CD8-positive, alpha-beta memory T cell (primary cell): ENCODE results near the gene VSTM2B. TPM values are rescaled to one million over a fixed set of nuclear protein-coding genes. Genes with fewer than 3 reads are reported as not detected.

Experiments
- CTCF ChIA-PET: fragments of 350-600 bp; sonication (Branson Sonifier 250); formaldehyde crosslinking; loops from one replicate; lab custom pipeline; 2021; ENCODE audit warnings: antibody characterized with exemption; lab: Charles Lee
- POLR2A ChIA-PET: fragments of 350-600 bp; sonication (Branson Sonifier 250); formaldehyde crosslinking; loops from one replicate; lab custom pipeline; 2021; ENCODE audit warnings: antibody characterized with exemption; lab: Charles Lee
- DNase-seq, 5 donors: peaks; one replicate each; pipeline versions ENCODE4 v3.0.0 to v3.0.0-alpha.2; 2020 to 2022; ENCODE audit warnings: mixed read lengths in 1 of 5
- H3K27ac ChIP-seq: one replicate; pipeline ENCODE4 v1.7.0; 2013; ENCODE audit warnings: low read depth, mild to moderate bottlenecking, low read length, moderate library complexity
- H3K27me3 ChIP-seq: 2 replicates; pipeline ENCODE4 v1.7.0; 2013; ENCODE audit warnings: low read length, mild to moderate bottlenecking; ENCODE audit not compliant: insufficient read depth, poor library complexity, severe bottlenecking
- H3K36me3 ChIP-seq: 2 replicates; pipeline ENCODE4 v1.7.0; 2013; ENCODE audit warnings: mild to moderate bottlenecking, low read length, moderate library complexity; ENCODE audit not compliant: insufficient read depth
- H3K4me1 ChIP-seq: 2 replicates; pipeline ENCODE4 v1.7.0; 2013; ENCODE audit warnings: mild to moderate bottlenecking, low read length, moderate library complexity; ENCODE audit not compliant: insufficient read depth
- H3K4me3 ChIP-seq: 2 replicates; pipeline ENCODE4 v1.7.0; 2013; ENCODE audit warnings: mild to moderate bottlenecking, low read length
- H3K9me3 ChIP-seq: 2 replicates; pipeline ENCODE4 v1.7.0; 2013; ENCODE audit warnings: mild to moderate bottlenecking, low read length
- H3K27ac Mint-ChIP-seq, 8 donors: one replicate each; pipeline ENCODE4 v1.8.0; 2020 to 2021; ENCODE audit warnings: mixed read lengths in 8 of 8, mild to moderate bottlenecking in 6 of 8, inconsistent platforms in 3 of 8, moderate library complexity in 3 of 8
- H3K27me3 Mint-ChIP-seq, 2 donors: one replicate each; pipeline ENCODE4 v1.8.0; 2020 to 2021; ENCODE audit warnings: mixed read lengths in 2 of 2, mild to moderate bottlenecking in 1 of 2, moderate library complexity in 1 of 2
- H3K36me3 Mint-ChIP-seq, 3 donors: one replicate each; pipeline ENCODE4 v1.8.0; 2020 to 2021; ENCODE audit warnings: mixed read lengths in 3 of 3, inconsistent platforms in 1 of 3, mild to moderate bottlenecking in 1 of 3
- H3K4me1 Mint-ChIP-seq, 3 donors: one replicate each; pipeline ENCODE4 v1.8.0; 2020 to 2021; ENCODE audit warnings: mixed read lengths in 3 of 3, inconsistent platforms in 1 of 3, mild to moderate bottlenecking in 1 of 3
- H3K4me3 Mint-ChIP-seq, 7 donors: one replicate each; pipeline ENCODE4 v1.8.0; 2020 to 2021; ENCODE audit warnings: mixed read lengths in 7 of 7, mild to moderate bottlenecking in 6 of 7, moderate library complexity in 4 of 7, inconsistent platforms in 2 of 7
- H3K9me3 Mint-ChIP-seq, 5 donors: one replicate each; pipeline ENCODE4 v1.8.0; 2020 to 2022; ENCODE audit warnings: mixed read lengths in 5 of 5, mild to moderate bottlenecking in 3 of 5, moderate library complexity in 2 of 5, inconsistent platforms in 1 of 5
- polyA plus RNA-seq: library from polyadenylated mRNA; unstranded; fragments of 300-500 nt; fragmentation: Illumina TruSeq; gene quantifications from one replicate; pipeline ENCODE4 v1.2.3, GENCODE V29; 2021
- total RNA-seq, 2 experiments: library from RNA; stranded (reverse); gene quantifications; one replicate each; pipeline ENCODE4 v1.2.3, GENCODE V29; 2021

VSTM2B gene
- total and polyA plus RNA-seq, 3 experiments from 2014 or later: not detected

DNA sequence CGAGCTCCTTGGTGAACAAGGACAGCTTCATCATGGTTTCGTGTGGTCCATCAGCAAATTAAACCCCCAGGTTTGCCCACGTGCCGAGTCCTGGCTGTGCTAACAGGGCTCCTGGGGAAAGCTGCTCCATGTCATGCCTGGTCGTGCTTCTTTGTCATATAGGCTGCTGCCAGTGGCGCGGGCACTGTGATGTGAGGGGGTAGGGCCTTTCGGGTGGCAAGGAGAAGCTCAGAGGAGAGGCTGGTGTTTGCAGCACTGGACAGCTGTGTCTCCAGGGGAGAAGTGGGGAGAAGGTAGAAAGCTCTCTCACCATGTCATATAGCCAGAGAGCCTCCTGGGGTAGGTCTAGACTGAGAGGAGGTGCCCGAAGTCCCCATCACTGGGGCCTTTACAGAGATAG is 13.3 kb downstream of the VSTM2B start:
- no peaks in the 10 kb centered on the region for H3K36me3 ChIP-seq
- peaks cover 3% of the 10 kb centered on the region for H3K27me3 ChIP-seq
- Mint-ChIP-seq H3K4me1 (no peaks in the 10 kb centered on the region), H3K27me3 (peaks cover 12 to 17% of the 10 kb centered on the region in 2 donors), H3K36me3 (no peaks in the 10 kb centered on the region), H3K27ac (no peak overlapping the region), H3K9me3 (peaks cover 0 to 2% (median 0%) of the 10 kb centered on the region in 5 donors), H3K4me3 (no peak overlapping the region)
- DNase-seq: no peak
- no peaks in the 10 kb centered on the region for H3K4me1 ChIP-seq
- no peaks in the 10 kb centered on the region for H3K9me3 ChIP-seq
- POLR2A ChIA-PET: no interaction called here
- H3K27ac ChIP-seq: no peak overlapping the region
- CTCF ChIA-PET: no interaction called here
- no peak overlapping the region for H3K4me3 ChIP-seq

DNA sequence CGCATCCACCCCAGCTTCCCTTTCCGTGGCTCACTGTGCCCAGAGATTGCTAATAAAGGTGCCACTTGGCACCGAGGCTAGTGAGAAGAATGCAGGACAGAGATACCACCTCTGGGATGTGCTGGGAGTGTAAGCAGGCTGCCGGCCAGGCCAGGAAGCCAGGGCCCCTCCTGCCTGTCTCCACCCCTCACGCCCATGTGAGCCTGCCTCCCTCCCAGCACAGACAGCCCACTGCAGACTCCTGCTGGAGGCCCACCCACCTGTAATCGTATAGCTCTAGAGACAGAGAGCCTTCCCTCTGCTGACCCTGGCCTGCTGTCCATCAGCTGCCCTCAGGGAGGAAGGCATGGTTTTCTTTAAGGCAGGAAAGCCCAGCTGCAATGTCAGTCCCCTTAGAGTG is 13.9 kb downstream of the VSTM2B start:
- H3K4me1 ChIP-seq: no peaks in the 10 kb centered on the region
- DNase-seq: no peak
- no peak overlapping the region for H3K4me3 ChIP-seq
- Mint-ChIP-seq H3K27ac (no peak overlapping the region), H3K4me3 (no peak overlapping the region), H3K27me3 (peaks cover 10 to 18% of the 10 kb centered on the region in 2 donors), H3K4me1 (no peaks in the 10 kb centered on the region), H3K9me3 (peaks cover 0 to 4% (median 0%) of the 10 kb centered on the region in 5 donors), H3K36me3 (peaks cover 0 to 2% (median 0%) of the 10 kb centered on the region in 3 donors)
- H3K27ac ChIP-seq: no peak overlapping the region
- H3K27me3 ChIP-seq: peaks cover 3% of the 10 kb centered on the region
- POLR2A ChIA-PET: no interaction called here
- H3K36me3 ChIP-seq: no peaks in the 10 kb centered on the region
- CTCF ChIA-PET: no interaction called here
- H3K9me3 ChIP-seq: no peaks in the 10 kb centered on the region

DNA sequence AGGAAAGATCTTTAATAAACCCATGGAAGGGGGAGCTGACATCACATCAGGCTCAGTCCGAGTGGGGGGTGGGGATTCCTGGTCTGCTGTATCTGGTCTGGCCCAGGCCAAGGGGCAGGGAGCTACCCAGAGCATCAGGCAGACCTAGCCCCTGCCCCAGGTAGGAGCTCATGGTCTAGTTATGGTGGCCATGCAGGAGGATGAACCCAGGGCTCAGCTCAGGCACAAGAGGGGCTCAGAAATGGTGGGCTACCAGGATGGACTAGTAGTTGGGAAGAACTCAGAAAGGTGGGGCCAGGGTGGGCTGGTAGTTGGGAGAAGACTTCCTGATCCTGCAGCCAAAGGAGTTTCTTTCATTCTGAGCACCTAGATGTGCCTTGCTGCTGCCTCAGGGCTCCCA is 14.3 kb downstream of the VSTM2B start:
- H3K9me3 Mint-ChIP-seq: peaks cover 0 to 5% (median 0%) of the 10 kb centered on the region in 5 donors
- no peak overlapping the region for H3K4me3 ChIP-seq
- H3K4me1 Mint-ChIP-seq: no peaks in the 10 kb centered on the region
- H3K36me3 ChIP-seq: no peaks in the 10 kb centered on the region
- ChIA-PET POLR2A (no interaction called here), CTCF (no interaction called here)
- H3K27me3 ChIP-seq: peaks cover 3% of the 10 kb centered on the region
- H3K27me3 Mint-ChIP-seq: peaks cover 7 to 18% of the 10 kb centered on the region in 2 donors
- peaks cover 0 to 5% (median 0%) of the 10 kb centered on the region in 3 donors for H3K36me3 Mint-ChIP-seq
- no peak for DNase-seq
- no peaks in the 10 kb centered on the region for H3K4me1 ChIP-seq
- no peak overlapping the region for H3K27ac Mint-ChIP-seq
- H3K4me3 Mint-ChIP-seq: no peak overlapping the region
- H3K27ac ChIP-seq: no peak overlapping the region
- no peaks in the 10 kb centered on the region for H3K9me3 ChIP-seq

DNA sequence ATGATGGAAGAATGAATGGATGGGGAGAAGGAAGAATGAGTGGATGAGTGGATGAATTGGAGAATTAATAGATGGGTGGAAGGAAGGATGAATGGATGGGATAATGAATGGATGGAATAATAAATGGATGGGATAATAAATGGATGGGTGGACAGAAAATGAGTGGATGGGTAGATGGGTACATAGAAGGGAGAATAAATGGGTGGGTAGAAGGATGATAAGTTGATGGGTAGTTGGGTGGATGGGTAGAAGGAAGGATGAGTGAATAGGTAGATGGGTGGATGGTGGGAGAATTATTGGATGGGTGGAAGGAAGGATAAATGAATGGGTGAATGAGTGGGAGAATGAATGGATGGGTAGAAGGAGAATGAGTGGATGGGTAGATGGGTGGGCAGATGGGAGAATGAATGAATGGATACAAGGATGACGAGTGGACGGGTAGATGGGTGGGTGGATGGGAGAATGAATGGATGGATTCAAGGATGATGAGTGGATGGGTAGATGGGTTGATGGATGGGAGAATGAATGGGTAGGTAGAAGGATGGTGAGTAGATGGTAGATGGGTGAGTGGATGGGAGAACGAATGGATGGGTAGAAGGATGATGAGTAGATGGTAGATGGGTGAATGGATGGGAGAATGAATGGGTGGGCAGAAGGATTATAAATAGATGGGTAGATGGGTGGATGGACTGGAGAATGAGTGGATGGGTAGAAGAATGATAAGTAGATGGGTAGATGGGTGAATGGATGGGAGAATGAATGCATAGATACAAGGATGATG is 15.9 kb downstream of the VSTM2B start:
- H3K27ac ChIP-seq: no peak overlapping the region
- CTCF ChIA-PET: no interaction called here
- H3K4me1 ChIP-seq: no peaks in the 10 kb centered on the region
- peaks cover 3% of the 10 kb centered on the region for H3K27me3 ChIP-seq
- H3K4me3 ChIP-seq: no peak overlapping the region
- H3K27ac Mint-ChIP-seq: no peak overlapping the region
- no peak for DNase-seq
- H3K4me3 Mint-ChIP-seq: no peak overlapping the region
- POLR2A ChIA-PET: no interaction called here
- H3K9me3 Mint-ChIP-seq: peaks cover 0 to 5% (median 2%) of the 10 kb centered on the region in 5 donors
- H3K9me3 ChIP-seq: no peaks in the 10 kb centered on the region
- H3K36me3 Mint-ChIP-seq: peaks cover 0 to 5% (median 0%) of the 10 kb centered on the region in 3 donors
- H3K4me1 Mint-ChIP-seq: no peaks in the 10 kb centered on the region
- no peaks in the 10 kb centered on the region for H3K36me3 ChIP-seq
- peaks cover 11 to 23% of the 10 kb centered on the region in 2 donors for H3K27me3 Mint-ChIP-seq

DNA sequence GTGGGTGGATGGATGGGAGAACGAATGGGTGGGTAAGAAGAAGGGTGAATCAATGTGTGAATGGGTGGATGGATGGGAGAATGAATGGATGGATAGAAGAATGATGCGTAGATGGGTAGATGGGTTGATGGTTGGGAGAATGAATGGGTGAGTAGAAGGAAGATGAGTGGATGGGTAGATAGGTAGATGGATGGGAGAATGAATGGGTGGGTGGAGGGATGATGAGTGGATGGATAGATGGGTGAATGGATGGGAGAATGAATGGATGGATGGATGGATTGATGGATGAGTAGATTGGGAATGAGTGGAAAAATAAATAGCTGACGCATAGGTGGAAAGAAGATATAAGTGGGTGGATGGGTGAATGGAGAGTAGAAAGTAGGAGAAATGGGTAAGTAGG is 16.5 kb downstream of the VSTM2B start:
- peaks cover 0 to 5% (median 2%) of the 10 kb centered on the region in 5 donors for H3K9me3 Mint-ChIP-seq
- H3K36me3 Mint-ChIP-seq: peaks cover 0 to 5% (median 0%) of the 10 kb centered on the region in 3 donors
- H3K4me3 ChIP-seq: no peak overlapping the region
- ChIA-PET CTCF (no interaction called here), POLR2A (no interaction called here)
- H3K27me3 Mint-ChIP-seq: peaks cover 8 to 26% of the 10 kb centered on the region in 2 donors
- DNase-seq: no peak
- no peaks in the 10 kb centered on the region for H3K9me3 ChIP-seq
- H3K27ac Mint-ChIP-seq: no peak overlapping the region
- no peaks in the 10 kb centered on the region for H3K4me1 Mint-ChIP-seq
- H3K36me3 ChIP-seq: no peaks in the 10 kb centered on the region
- no peaks in the 10 kb centered on the region for H3K4me1 ChIP-seq
- H3K27ac ChIP-seq: no peak overlapping the region
- no peak overlapping the region for H3K4me3 Mint-ChIP-seq
- H3K27me3 ChIP-seq: peaks cover 3% of the 10 kb centered on the region

DNA sequence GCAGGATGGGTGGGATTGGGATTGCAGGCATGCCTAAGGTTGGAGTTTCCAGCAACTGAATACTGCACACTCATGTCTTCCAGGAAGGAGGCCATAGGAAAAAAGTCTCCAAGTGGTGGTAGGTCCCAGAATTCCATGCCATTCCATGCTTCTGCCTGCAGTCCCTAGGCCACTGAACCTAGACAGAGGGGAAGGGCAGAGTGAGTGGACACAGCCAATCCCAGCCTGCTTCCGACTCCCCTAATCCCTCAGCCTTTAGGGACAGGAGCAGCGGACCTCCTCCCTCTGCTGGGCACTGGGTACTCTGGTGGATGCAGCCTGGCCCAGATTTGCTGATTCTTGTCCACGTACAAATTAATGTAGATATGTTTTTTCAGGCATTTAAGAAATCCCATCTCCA is 17.0 kb downstream of the VSTM2B start:
- H3K27me3 ChIP-seq: peaks cover 3% of the 10 kb centered on the region
- Mint-ChIP-seq H3K4me3 (no peak overlapping the region), H3K4me1 (no peaks in the 10 kb centered on the region), H3K27ac (no peak overlapping the region), H3K36me3 (peaks cover 0 to 5% (median 0%) of the 10 kb centered on the region in 3 donors), H3K27me3 (peaks cover 8 to 31% of the 10 kb centered on the region in 2 donors), H3K9me3 (peaks cover 0 to 5% (median 2%) of the 10 kb centered on the region in 5 donors)
- no peaks in the 10 kb centered on the region for H3K36me3 ChIP-seq
- POLR2A ChIA-PET: no interaction called here
- CTCF ChIA-PET: no interaction called here
- H3K4me1 ChIP-seq: no peaks in the 10 kb centered on the region
- DNase-seq: no peak
- H3K4me3 ChIP-seq: no peak overlapping the region
- H3K27ac ChIP-seq: no peak overlapping the region
- no peaks in the 10 kb centered on the region for H3K9me3 ChIP-seq

DNA sequence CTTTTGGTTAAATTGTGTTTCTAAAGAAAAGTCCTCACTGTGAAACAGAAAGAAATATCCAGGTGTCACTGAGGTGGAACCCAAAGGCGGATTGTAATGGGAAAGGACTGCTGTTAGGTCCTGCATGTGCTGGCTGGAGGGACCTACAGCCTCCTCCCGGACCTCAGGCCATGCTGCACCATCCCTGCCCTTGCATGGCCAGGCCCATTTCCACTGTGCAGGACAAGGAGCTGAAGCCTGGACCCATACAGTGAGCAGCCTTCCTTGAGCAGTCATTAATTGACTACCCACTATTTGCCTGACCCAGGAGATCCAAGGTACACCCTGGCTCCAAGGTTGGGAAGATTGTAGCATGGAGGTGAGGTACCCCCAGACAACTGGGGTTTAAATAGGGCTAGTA is 17.6 kb downstream of the VSTM2B start:
- Histone ChIP-seq H3K36me3 (no peaks in the 10 kb centered on the region), H3K27ac (no peak overlapping the region), H3K4me3 (no peak overlapping the region), H3K9me3 (no peaks in the 10 kb centered on the region), H3K4me1 (no peaks in the 10 kb centered on the region), H3K27me3 (peaks cover 3% of the 10 kb centered on the region)
- Mint-ChIP-seq H3K4me3 (no peak overlapping the region), H3K27ac (no peak overlapping the region), H3K36me3 (peaks cover 0 to 5% (median 0%) of the 10 kb centered on the region in 3 donors), H3K27me3 (peaks cover 8 to 31% of the 10 kb centered on the region in 2 donors), H3K4me1 (no peaks in the 10 kb centered on the region), H3K9me3 (peaks cover 0 to 4% (median 2%) of the 10 kb centered on the region in 5 donors)
- DNase-seq: no peak
- CTCF ChIA-PET: no interaction called here
- POLR2A ChIA-PET: no interaction called here

DNA sequence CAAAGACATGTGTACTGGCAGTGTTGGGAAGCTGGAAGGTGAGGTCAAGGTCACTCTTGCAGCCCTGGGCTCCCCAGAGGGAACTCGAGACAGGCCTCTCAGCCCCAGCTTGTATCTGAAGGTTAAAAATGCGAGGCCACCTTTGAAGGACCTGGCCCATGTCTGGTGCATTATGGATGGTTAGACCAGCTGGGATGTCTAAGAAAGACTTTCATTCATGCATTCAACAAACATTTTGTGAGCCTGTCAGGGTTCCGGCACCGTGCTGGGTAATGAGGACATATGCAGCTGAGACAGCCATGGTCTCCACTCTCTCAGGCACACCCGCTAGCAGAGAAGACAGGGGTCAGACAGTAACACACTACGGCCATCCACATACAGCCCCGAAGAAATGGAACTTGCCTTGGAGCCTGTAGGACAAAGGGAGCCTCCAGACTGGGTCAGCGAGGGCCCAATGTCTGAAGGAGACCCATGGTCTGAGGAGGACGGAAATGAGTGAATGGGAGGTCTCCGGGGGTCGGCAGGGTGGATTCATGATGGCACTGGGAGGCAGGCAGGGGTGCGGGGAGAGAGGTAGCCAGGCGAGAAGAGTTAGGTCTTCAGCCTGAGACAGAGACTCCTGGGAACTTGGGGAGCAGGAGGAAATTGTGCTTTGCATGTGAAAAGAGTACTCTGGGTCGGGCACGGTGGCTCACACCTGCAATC is 19.0 kb downstream of the VSTM2B start:
- H3K27ac ChIP-seq: no peak overlapping the region
- CTCF ChIA-PET: no interaction called here
- no peak overlapping the region for H3K4me3 Mint-ChIP-seq
- POLR2A ChIA-PET: no interaction called here
- no peak for DNase-seq
- peaks cover 3% of the 10 kb centered on the region for H3K27me3 ChIP-seq
- H3K36me3 ChIP-seq: no peaks in the 10 kb centered on the region
- no peaks in the 10 kb centered on the region for H3K4me1 Mint-ChIP-seq
- no peak overlapping the region for H3K4me3 ChIP-seq
- peaks cover 9 to 26% of the 10 kb centered on the region in 2 donors for H3K27me3 Mint-ChIP-seq
- H3K9me3 Mint-ChIP-seq: peaks cover 0 to 3% (median 2%) of the 10 kb centered on the region in 5 donors
- no peaks in the 10 kb centered on the region for H3K4me1 ChIP-seq
- no peak overlapping the region for H3K27ac Mint-ChIP-seq
- peaks cover 0 to 5% (median 0%) of the 10 kb centered on the region in 3 donors for H3K36me3 Mint-ChIP-seq
- no peaks in the 10 kb centered on the region for H3K9me3 ChIP-seq
